ENCODE results near the gene VSNL1.

Gene VSNL1

GRCh38 chr2:17584689-17585088 lies 44.2 kb downstream of the VSNL1 start:
- no peak for DNase-seq

- DNase-seq = no peak
Measured at GRCh38 chr2:17587469-17587868, 47.0 kb downstream of the VSNL1 start.

- no peak for DNase-seq
Measured at GRCh38 chr2:17588031-17588430, 47.5 kb downstream of the VSNL1 start.

- DNase-seq = no peak
Measured at GRCh38 chr2:17589406-17590035, 49.0 kb downstream of the VSNL1 start.

GRCh38 chr2:17590342-17590911 lies 49.9 kb downstream of the VSNL1 start:
- no peak for DNase-seq

GRCh38 chr2:17591846-17592245 lies 51.4 kb downstream of the VSNL1 start:
- no peak for DNase-seq

- no peak for DNase-seq
Measured at GRCh38 chr2:17592731-17593409, 52.4 kb downstream of the VSNL1 start.

GRCh38 chr2:17593445-17593840 lies 52.9 kb downstream of the VSNL1 start:
- no peak for DNase-seq

GRCh38 chr2:17593841-17594491 lies 53.5 kb downstream of the VSNL1 start:
- no peak for DNase-seq

- DNase-seq = no peak
Measured at GRCh38 chr2:17594533-17595401, 54.3 kb downstream of the VSNL1 start.

GRCh38 chr2:17599617-17600016 lies 59.1 kb downstream of the VSNL1 start:
- DNase-seq = no peak

- no peak for DNase-seq
Measured at GRCh38 chr2:17600556-17601204, 60.2 kb downstream of the VSNL1 start.

GRCh38 chr2:17604050-17604449 lies 63.6 kb downstream of the VSNL1 start:
- DNase-seq = no peak

GRCh38 chr2:17605696-17606095 lies 65.2 kb downstream of the VSNL1 start:
- no peak for DNase-seq

- DNase-seq = no peak
Measured at GRCh38 chr2:17606851-17607250, 66.4 kb downstream of the VSNL1 start.

GRCh38 chr2:17607379-17607778 lies 66.9 kb downstream of the VSNL1 start:
- DNase-seq = no peak

- DNase-seq = no peak
Measured at GRCh38 chr2:17608251-17608650, 67.8 kb downstream of the VSNL1 start.

GRCh38 chr2:17610521-17610920 lies 70.0 kb downstream of the VSNL1 start:
- DNase-seq = no peak

GRCh38 chr2:17611036-17611435 lies 70.5 kb downstream of the VSNL1 start:
- DNase-seq = no peak

GRCh38 chr2:17614174-17614930 lies 73.9 kb downstream of the VSNL1 start:
- DNase-seq = no peak

- DNase-seq = no peak
Measured at GRCh38 chr2:17615147-17615546, 74.7 kb downstream of the VSNL1 start.

All from activated CD8-positive, alpha-beta memory T cell treated with anti-CD3 and anti-CD28 coated beads, Interleukin-2, amount 50 U/mL, for 4 hours (primary cell).